DOHH2 (cell line): ENCODE data around the gene CHN2.

Experiments
- EZH2phosphoT487 ChIP-seq: fragments of 200-600 bp; sonication (generic); IDR thresholded peaks from 2 replicates; pipeline ENCODE4 v1.6.1; 2017; ENCODE audit warnings: borderline replicate concordance, mild to moderate bottlenecking, antibody characterized with exemption, low read length, moderate library complexity, mixed read lengths
- TF ChIP-seq, protein P1 (sequence below): fragments of 200-600 bp; sonication (generic); IDR thresholded peaks from one replicate; pipeline ENCODE4 v1.5.1; 2014; ENCODE audit warnings: antibody characterized with exemption, mild to moderate bottlenecking, low read depth, low read length; ENCODE audit not compliant: poor library complexity, severe bottlenecking

DNA sequence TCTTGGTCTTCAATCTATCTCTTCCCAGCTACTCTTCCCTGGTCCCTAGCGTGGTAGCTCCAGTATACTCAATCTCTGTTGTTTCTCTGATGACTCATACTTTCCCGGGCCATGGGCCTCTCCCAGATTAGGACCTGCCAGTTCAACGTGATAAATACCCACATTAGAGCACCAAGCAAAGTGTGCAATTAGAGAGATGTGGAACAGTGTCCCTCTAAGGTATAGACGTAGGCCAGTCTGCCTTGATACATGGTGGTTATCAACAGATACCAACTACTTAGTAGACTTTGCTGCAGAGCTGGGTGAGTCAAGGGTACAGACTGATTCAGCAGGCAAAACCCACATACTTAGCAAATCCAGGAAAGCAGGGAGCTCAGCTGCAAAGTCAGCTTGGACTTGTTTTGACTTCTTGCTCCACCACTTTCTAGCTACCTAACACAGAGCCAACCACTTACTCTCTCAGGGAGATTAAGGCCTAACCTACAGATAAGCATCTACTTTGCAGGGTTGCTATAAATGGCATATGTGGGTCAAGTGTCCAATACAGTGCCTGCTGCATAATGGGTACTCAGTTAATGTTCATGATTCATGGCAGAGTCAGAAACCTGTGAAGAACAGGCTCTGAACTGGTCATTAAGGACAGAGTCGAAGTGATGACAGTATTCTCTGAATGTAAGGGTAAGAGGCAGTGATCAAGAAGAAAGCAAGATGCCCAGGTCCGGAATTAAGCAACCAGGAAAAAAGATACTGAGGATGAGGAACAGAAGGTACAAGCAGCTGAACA lies 176.1 kb downstream of the CHN2 start:
- TF ChIP-seq, protein P1, sequence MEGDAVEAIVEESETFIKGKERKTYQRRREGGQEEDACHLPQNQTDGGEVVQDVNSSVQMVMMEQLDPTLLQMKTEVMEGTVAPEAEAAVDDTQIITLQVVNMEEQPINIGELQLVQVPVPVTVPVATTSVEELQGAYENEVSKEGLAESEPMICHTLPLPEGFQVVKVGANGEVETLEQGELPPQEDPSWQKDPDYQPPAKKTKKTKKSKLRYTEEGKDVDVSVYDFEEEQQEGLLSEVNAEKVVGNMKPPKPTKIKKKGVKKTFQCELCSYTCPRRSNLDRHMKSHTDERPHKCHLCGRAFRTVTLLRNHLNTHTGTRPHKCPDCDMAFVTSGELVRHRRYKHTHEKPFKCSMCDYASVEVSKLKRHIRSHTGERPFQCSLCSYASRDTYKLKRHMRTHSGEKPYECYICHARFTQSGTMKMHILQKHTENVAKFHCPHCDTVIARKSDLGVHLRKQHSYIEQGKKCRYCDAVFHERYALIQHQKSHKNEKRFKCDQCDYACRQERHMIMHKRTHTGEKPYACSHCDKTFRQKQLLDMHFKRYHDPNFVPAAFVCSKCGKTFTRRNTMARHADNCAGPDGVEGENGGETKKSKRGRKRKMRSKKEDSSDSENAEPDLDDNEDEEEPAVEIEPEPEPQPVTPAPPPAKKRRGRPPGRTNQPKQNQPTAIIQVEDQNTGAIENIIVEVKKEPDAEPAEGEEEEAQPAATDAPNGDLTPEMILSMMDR, result no peak
- TF ChIP-seq EZH2phosphoT487, result no peak
